ENCODE results near the gene LYPD5. TPM values are rescaled to one million over a fixed set of nuclear protein-coding genes. Genes with fewer than 3 reads are reported as not detected.
"Not testable (repeated sequence)": the region's sequence is repeated elsewhere in the genome, so short reads cannot be mapped to it uniquely, and the experiment has no call there.

The LYPD5 gene
- total RNA-seq, 2 experiments from 2014 or later = 0.40 to 0.58 TPM

DNA sequence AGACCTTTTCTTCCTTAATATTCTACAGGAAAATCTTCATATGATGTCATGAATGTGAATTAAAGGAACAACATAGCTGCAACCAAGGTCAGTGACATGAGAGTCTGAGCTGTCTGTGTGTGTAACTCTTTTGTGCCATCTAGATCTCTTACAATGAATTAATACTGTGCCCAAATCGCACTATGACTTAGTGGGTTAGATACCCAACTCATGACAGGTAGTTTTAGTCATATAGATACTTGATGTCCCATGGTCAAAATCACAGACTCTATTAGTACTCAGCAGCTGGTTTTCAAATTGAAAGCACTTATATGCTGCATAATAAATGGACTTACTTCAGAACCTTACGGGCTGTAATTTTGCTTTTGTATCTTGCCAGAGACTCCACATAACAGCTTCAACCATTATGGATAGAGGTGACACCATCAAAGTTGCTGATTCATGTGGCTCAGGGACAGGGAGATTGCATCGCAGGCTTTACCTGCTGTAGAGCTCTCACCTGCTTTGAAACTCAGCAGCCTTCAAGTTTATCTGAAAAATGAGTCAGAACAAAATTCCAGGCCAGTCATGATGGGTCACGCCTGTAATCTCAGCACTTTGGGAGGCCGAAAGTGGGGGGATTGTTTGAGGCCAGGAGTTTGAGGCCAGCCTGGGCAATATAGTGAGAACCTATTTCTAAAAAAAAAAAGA lies 12.6 kb upstream of the LYPD5 start:
- H3K4me1 Mint-ChIP-seq = no peaks in the 10 kb centered on the region
- no peak for ATAC-seq
- CTCF ChIA-PET = interaction anchor here (1.4 kb wide), 1 partner anchor 69 kb away, joined by 4 read pairs; no protein-coding TSS in a partner anchor
- no peak overlapping the region for H3K27ac Mint-ChIP-seq
- no peak for DNase-seq
- peaks cover 6% of the 10 kb centered on the region for H3K27me3 Mint-ChIP-seq
- peaks cover 1% of the 10 kb centered on the region for H3K36me3 Mint-ChIP-seq
- H3K9me3 Mint-ChIP-seq (ENCODE audit: low read depth) = peaks cover 2% of the 10 kb centered on the region
- H3K4me3 Mint-ChIP-seq = no peak overlapping the region

DNA sequence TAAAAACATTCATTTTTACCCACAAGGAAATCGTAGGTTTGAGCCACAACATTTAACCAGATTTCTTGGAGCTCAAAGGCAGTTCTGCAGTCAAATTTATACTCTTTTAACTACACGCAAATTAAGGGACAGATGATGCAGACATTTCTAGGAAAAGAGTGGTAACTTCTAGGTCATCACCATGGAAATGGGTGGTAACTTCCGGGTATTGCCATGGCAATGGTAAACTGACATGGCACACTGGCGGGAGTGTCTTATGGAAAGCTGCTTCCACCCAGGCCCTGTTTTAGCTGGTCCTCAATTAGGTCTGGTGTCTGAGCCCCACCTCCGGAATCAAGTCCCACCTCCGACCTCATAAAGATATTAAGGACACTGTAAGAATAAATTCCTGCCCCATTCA lies 10.4 kb upstream of the LYPD5 start:
- peaks cover 1% of the 10 kb centered on the region for H3K36me3 Mint-ChIP-seq
- no peak overlapping the region for H3K4me3 Mint-ChIP-seq
- H3K27ac Mint-ChIP-seq = no peak overlapping the region
- peaks cover 2% of the 10 kb centered on the region for H3K9me3 Mint-ChIP-seq (ENCODE audit: low read depth)
- H3K27me3 Mint-ChIP-seq = peaks cover 12% of the 10 kb centered on the region
- DNase-seq (no peak), ATAC-seq (no peak)
- CTCF ChIA-PET = no interaction called here
- no peaks in the 10 kb centered on the region for H3K4me1 Mint-ChIP-seq

DNA sequence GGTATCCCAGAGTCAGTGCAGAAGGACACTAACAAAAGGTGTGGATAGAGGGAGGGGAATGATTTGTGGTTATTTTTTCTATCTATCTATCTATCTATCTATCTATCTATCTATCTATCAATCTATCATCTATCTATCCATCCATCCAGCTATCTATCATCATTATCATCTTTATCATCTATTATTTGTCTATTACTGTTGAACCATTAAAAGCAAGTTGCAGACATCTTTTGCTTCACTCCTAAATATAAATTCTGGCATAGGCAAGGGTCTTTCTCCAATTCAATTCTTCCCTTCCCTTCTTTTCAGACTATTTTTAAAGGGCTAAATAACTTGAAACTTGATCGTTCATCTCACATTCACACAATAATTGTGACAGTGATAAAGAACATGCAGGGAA lies 10.0 kb upstream of the LYPD5 start:
- peaks cover 2% of the 10 kb centered on the region for H3K9me3 Mint-ChIP-seq (ENCODE audit: low read depth)
- H3K27me3 Mint-ChIP-seq = peaks cover 14% of the 10 kb centered on the region
- no peak overlapping the region for H3K27ac Mint-ChIP-seq
- ATAC-seq (no peak), DNase-seq (no peak)
- CTCF ChIA-PET = no interaction called here
- no peaks in the 10 kb centered on the region for H3K4me1 Mint-ChIP-seq
- no peak overlapping the region for H3K4me3 Mint-ChIP-seq
- peaks cover 1% of the 10 kb centered on the region for H3K36me3 Mint-ChIP-seq

DNA sequence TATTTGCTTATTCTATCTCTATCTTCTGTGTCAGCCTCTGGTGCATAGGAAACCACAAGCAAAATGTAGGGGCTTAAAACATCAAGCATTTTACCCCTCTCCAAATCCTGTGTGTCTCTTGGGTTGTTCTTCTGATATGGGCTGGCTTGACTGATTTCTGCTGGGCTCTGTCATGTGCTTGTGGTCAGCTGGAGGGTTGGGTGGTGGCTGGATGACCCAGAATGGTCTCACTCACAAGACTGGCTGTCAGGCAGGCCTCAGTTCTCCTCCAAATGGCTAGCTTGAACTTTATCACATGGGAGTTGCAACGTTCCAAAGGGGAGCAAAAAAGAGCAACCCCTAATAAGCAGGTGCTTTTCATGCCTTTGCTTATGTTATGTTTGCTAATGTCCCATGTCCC lies 9.6 kb upstream of the LYPD5 start:
- no peaks in the 10 kb centered on the region for H3K9me3 Mint-ChIP-seq (ENCODE audit: low read depth)
- DNase-seq (no peak), ATAC-seq (no peak)
- no peaks in the 10 kb centered on the region for H3K4me1 Mint-ChIP-seq
- CTCF ChIA-PET = interaction anchor here (3.8 kb wide), 1 partner anchor 67 kb away, joined by 28 read pairs; no protein-coding TSS in a partner anchor
- H3K27me3 Mint-ChIP-seq = peaks cover 17% of the 10 kb centered on the region
- H3K4me3 Mint-ChIP-seq = no peak overlapping the region
- H3K36me3 Mint-ChIP-seq = peaks cover 1% of the 10 kb centered on the region
- H3K27ac Mint-ChIP-seq = no peak overlapping the region

DNA sequence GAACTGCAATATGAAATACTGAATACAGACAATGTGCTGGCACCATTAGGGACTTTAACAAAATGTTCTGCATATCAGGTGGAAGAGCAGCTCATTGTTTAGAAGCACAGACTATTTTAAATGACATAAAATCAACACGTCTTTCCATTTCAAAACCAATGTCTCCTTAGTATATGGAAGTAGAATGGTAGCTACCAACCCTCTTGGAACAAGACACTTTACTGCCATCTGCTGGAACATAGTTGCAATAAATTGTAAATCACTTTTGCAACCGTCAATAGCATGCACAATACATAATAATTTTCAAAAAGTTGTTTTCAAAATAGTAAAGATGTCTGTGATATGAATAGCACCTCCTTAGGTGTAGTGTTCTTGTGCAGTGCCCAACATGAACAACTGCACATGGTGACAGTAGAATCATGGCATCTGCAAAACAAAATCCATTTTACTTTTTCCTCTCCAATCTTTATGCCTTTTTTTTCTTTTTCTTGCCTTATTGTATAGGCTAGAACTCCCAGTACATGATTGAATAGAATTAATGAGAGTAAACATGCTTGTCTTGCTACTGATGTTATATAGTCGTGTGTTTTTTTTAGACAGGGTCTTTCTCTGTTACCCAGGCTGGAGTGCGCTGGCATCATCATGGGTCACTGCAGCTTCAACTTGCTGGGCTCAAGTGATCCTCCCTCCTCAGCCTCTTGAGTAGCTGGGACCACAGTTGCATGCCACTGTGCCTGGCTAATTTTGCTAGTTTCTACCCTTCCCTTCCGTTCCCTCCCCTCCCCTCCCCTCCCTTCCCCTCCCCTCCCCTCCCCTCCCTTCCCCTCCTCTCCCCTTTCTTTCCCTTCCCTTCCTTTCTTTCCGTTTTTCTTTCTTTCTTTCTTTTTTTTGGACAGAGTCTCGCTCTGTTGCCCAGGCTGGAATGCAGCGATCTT lies 7.8 kb upstream of the LYPD5 start:
- Mint-ChIP-seq H3K27ac (no peak overlapping the region), H3K36me3 (no peaks in the 10 kb centered on the region), H3K9me3 (ENCODE audit: low read depth) (no peaks in the 10 kb centered on the region), H3K27me3 (peaks cover 26% of the 10 kb centered on the region), H3K4me1 (no peaks in the 10 kb centered on the region), H3K4me3 (no peak overlapping the region)
- CTCF ChIA-PET = interaction anchor here (0.6 to 3.8 kb wide), 29 partner anchors 9 to 410 kb away, joined by 3 to 28 read pairs (median 4); partner anchors contain the start of genes KCNN4, PLAUR, ZNF226 and ZNF227
- peak; percentile 64 for ATAC-seq
- DNase-seq = no peak

DNA sequence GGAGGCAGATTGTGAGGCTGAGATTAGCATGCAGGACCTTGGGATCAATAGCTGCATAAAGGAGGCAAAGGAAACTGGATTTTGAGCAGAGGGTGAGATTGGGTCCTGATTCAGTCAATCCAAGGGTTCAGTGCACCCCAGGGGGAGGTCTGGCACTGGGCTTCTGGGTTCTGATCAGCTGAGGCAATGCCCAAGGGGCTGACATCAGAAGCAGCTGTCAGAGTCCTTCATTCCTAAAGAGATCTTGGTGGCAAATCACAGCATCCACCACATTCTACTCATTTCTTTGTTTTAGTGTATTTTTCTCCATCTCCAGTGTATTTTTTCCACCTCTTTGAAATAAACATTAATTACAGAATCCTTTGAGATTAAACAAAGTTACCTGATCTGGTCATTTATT lies 5.4 kb upstream of the LYPD5 start:
- Mint-ChIP-seq H3K4me1 (no peaks in the 10 kb centered on the region), H3K36me3 (no peaks in the 10 kb centered on the region), H3K27ac (no peak overlapping the region), H3K27me3 (peaks cover 26% of the 10 kb centered on the region), H3K4me3 (no peak overlapping the region), H3K9me3 (ENCODE audit: low read depth) (no peaks in the 10 kb centered on the region)
- CTCF ChIA-PET = interaction anchor here (0.7 kb wide), 1 partner anchor 20 kb away, joined by 3 read pairs; no protein-coding TSS in a partner anchor
- no peak for DNase-seq
- no peak for ATAC-seq

DNA sequence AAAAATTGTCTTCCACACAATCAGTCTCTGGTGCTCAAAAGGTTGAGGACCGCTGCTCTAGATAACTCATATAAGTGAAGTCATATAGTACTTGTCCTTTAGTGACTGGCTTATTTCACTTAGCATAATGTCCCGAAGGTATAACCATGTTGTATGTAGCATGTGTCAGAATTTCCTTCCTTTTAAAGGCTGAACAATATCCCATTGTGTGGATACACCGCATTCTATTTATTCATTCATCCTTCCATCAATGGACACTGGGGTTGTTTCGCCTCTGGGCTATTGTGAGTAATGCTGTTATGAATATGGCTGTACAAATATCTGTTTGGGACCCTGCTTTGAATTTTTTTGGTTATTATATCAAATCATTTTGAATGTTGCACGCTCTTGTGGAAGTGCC lies 4.6 kb upstream of the LYPD5 start:
- H3K4me1 Mint-ChIP-seq = no peaks in the 10 kb centered on the region
- no peaks in the 10 kb centered on the region for H3K36me3 Mint-ChIP-seq
- CTCF ChIA-PET = no interaction called here
- no peak overlapping the region for H3K4me3 Mint-ChIP-seq
- H3K9me3 Mint-ChIP-seq (ENCODE audit: low read depth) = no peaks in the 10 kb centered on the region
- H3K27ac Mint-ChIP-seq = no peak overlapping the region
- ATAC-seq (no peak), DNase-seq (no peak)
- peaks cover 26% of the 10 kb centered on the region for H3K27me3 Mint-ChIP-seq

DNA sequence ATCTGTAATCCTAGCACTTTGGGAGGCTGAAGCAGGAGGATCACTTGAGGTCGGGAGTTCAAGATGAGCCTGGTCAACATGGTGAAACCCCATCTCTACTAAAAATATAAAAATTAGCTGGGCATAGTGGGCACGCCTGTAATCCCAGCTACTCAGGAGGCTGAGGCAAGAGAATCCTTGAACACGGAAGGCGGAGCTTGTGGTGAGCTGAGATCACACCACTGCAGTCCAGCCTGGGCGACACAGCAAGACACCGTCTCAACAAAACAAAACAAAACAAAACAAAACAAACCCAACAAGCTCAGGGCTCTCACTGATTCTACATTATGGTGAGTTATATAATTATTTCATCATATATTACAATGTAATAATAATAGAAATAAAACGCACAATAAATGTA lies 4.2 kb upstream of the LYPD5 start:
- ATAC-seq; H3K36me3 Mint-ChIP-seq; DNase-seq; H3K9me3 Mint-ChIP-seq (ENCODE audit: low read depth); H3K27ac Mint-ChIP-seq; CTCF ChIA-PET; H3K4me3 Mint-ChIP-seq; H3K4me1 Mint-ChIP-seq: not testable (repeated sequence)
- peaks cover 26% of the 10 kb centered on the region for H3K27me3 Mint-ChIP-seq

DNA sequence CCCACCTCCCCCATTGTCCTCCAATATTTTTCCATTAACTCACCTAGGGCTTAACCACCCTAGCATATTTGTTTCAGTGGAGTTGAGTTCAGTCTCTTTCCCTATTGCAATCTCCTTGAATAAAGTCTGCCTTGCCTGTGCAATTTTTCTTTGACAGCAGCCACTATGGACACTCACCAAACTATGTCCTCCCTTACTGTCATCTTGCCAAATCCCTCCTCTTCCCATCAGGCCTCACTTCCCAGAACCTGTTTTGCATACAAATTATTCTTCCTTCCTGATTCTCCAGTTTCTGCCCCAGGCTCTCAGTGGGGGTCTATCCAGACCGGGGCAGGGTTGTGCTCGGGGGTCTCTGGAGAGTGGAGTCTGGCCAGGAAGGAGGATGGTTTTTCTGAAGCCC lies 2.2 kb upstream of the LYPD5 start:
- ATAC-seq (no peak), DNase-seq (no peak)
- Mint-ChIP-seq H3K4me3 (no peak overlapping the region), H3K27me3 (peaks cover 23% of the 10 kb centered on the region), H3K27ac (no peak overlapping the region), H3K9me3 (ENCODE audit: low read depth) (no peaks in the 10 kb centered on the region), H3K36me3 (no peaks in the 10 kb centered on the region), H3K4me1 (no peaks in the 10 kb centered on the region)
- CTCF ChIA-PET = no interaction called here

DNA sequence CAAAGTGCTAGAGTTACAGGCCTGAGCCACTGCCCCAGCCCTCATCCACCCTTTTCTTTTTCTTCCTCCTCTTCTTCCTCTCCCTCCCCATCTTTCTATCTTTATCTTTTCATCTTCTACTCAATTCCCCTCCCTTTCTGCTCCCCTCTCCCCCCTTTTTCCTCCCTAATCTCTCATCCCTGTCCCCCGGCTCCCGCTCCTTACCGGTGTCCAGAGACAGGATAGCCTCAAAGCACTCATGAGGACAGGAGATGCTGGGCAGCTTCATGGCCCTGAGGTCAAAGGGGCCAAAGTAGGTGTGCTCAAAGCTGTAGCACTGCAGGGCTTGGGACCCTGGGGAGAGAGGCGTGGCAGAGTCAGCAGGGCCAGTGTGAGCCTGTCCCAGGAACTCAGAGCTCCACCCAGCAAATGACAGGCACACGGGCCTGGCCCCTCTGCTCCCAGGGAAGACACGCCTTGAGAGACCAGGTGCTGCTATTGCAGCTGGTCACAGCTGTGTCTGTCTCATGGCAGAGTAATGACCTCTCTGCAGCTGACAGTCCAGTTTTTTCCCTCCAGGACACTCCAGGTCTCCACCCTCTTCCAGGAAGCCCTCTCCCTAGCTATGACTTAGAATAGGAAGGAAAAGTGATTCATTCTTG lies 2.6 kb downstream of the LYPD5 start:
- H3K4me3 Mint-ChIP-seq = peak overlapping the region; percentile 70
- no peaks in the 10 kb centered on the region for H3K36me3 Mint-ChIP-seq
- no peak for DNase-seq
- CTCF ChIA-PET = interaction anchor here (1.3 kb wide), 1 partner anchor 54 kb away, joined by 3 read pairs; no protein-coding TSS in a partner anchor
- ATAC-seq = no peak
- H3K9me3 Mint-ChIP-seq (ENCODE audit: low read depth) = no peaks in the 10 kb centered on the region
- peaks cover 8% of the 10 kb centered on the region for H3K4me1 Mint-ChIP-seq
- H3K27ac Mint-ChIP-seq = no peak overlapping the region
- H3K27me3 Mint-ChIP-seq = peaks cover 8% of the 10 kb centered on the region

DNA sequence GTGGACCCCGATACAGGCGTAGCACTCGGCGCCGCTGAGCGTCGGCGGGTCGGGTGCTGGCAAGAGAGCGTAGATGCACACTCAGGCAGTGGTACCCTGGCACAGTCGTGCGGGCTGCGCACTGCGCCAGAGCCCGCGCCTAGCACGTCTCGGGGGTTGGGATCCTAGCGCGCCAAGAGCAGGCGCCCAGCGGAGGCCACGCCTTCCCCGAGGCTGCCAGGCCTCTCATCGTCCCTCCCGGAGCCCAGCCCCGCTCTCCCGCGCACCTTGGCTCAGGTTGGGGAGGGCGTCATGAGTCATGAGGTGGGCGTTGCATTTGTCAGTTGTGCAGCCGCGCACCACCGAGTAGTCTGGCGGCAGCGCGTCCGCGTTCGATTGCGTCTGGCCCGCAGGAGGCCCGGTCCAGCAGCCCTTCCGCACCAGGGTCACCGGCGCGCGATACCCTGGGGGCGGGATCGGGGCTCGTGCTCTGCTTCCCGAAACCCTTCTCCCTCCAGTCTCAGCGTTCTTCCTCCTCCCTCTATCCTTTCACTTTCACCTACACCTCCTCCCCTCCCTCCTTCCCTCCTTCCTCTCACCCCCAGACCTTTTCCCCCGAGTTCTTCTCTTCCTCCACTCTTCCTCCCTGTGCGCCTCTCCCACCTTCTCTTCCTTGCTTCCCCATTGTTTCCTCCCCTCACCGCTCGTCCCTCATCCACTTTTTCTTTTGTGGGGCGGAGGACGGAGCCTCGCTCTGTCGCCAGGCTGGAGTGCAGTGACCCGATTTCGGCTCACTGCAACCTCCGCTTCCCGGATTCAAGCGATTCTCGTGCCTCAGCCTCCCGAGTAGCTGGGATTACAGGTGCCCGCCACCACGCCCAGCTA lies 3.5 kb downstream of the LYPD5 start:
- peak; percentile 78 for DNase-seq
- Mint-ChIP-seq H3K9me3 (ENCODE audit: low read depth) (no peaks in the 10 kb centered on the region), H3K4me3 (peak overlapping the region; percentile 70), H3K27me3 (peaks cover 8% of the 10 kb centered on the region), H3K36me3 (no peaks in the 10 kb centered on the region), H3K4me1 (peaks cover 8% of the 10 kb centered on the region), H3K27ac (peak overlapping the region; percentile 5)
- CTCF ChIA-PET = no interaction called here
- ATAC-seq = peak; percentile 91

DNA sequence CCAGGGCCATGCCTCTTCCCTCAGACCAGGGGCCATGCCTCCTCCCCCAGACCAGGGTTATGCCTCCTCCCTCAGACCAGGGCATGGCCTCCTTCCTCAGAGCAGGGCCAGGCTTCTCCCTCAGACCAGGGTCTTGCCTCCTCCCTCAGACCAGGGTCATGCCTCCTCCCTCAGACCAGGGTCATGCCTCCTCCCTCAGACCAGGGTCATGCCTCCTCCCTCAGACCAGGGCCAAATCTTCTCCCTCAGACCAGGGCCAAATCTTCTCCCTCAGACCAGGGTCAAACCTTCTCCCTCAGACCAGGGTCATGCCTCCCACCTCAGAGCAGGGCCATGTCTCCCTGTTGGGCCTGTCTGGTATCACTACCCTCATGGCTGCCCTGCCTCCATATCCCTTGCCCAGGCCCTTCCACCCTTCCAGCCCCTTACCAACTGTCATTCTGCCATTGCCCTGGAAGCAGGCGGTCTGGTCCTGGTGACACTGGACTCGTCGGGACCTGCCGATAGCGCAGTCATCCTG lies 4.2 kb downstream of the LYPD5 start:
- Mint-ChIP-seq H3K4me3 (peak overlapping the region; percentile 70), H3K9me3 (ENCODE audit: low read depth) (no peaks in the 10 kb centered on the region), H3K27ac (peak overlapping the region; percentile 5), H3K4me1 (peaks cover 8% of the 10 kb centered on the region), H3K27me3 (peaks cover 12% of the 10 kb centered on the region), H3K36me3 (no peaks in the 10 kb centered on the region)
- ATAC-seq (peak; percentile 20), DNase-seq (no peak)
- CTCF ChIA-PET = interaction anchor here (2.4 kb wide), 1 partner anchor 13 kb away, joined by 6 read pairs; no protein-coding TSS in a partner anchor

Data from activated CD8-positive, alpha-beta memory T cell treated with anti-CD3 and anti-CD28 coated beads, Interleukin-2, amount 10 ng/mL, durations not matched to agents 7 days and 5 days (primary cell).